HCT116 (cell line): ENCODE measurements around the gene INPP5D. TPM values are rescaled to one million over a fixed set of nuclear protein-coding genes. Genes with fewer than 3 reads are reported as not detected.

Experiments
- ATAC-seq: fragments of 200-7000 bp; cut with Tn5 transposase; 2 replicates; pipeline ENCODE4 v1.9.1; 2020; ENCODE audit warnings: mild to moderate bottlenecking, moderate library complexity
- BruUV-seq: library from RNA; stranded (reverse); fragments of 400-500 nt; replicated peaks from 2 replicates; lab custom pipeline; 2021; lab: Mats Ljungman, UMichigan
- CTCF ChIA-PET: fragments of 300-600 bp; sonication (Branson Sonifier 250); formaldehyde crosslinking; loops from one replicate; lab custom pipeline; 2021; ENCODE audit warnings: antibody characterized with exemption; lab: Charles Lee
- POLR2A ChIA-PET: fragments of 300-600, 350-600 bp; sonication (Branson Sonifier 250); formaldehyde crosslinking; loops from one replicate; lab custom pipeline; 2021; ENCODE audit warnings: antibody characterized with exemption; lab: Charles Lee
- RAD21 ChIA-PET, 2 experiments: fragments of 300-600 bp; sonication (Branson Sonifier 250); formaldehyde crosslinking; loops; one replicate each; lab custom pipeline; 2023; ENCODE audit warnings: low total read pairs in 2 of 2; ENCODE audit not compliant: uncharacterized antibody in 2 of 2, unreplicated experiment in 2 of 2, low non-redundant PET in 1 of 2; lab: Charles Lee
- DNase-seq: peaks from one replicate; pipeline ENCODE4 v3.0.0-alpha.2; 2010; ENCODE audit warnings: low read depth, low spot score
- H2AFZ ChIP-seq: fragments of 200-600 bp; shearing (Covaris generic), sonication (generic); 2 replicates; pipeline ENCODE4 v1.6.1; 2017; ENCODE audit warnings: low read depth, mixed run types, mixed read lengths, antibody characterized with exemption, low read length; ENCODE audit not compliant: poor library complexity, severe bottlenecking
- H3K27ac ChIP-seq: 2 replicates; pipeline ENCODE4 v1.5.1; 2012; ENCODE audit warnings: low read depth, low read length
- H3K27me3 ChIP-seq: fragments of 200-600 bp; sonication (generic); 2 replicates; pipeline ENCODE4 v1.6.1; 2016; ENCODE audit warnings: mixed run types, low read length, mixed read lengths; ENCODE audit not compliant: insufficient read depth
- H3K36me3 ChIP-seq, 2 experiments: fragments of 200-500 bp in 1 of 2; fragments of 200-600 bp in 1 of 2; sonication (Bioruptor generic) in 1 of 2; sonication (generic) in 1 of 2; 2 replicates each; pipeline versions ENCODE4 v1.5.1 to v1.6.1; 2014 to 2016; ENCODE audit warnings: low read length in 2 of 2, inconsistent platforms in 1 of 2, mixed read lengths in 1 of 2, mixed run types in 1 of 2; ENCODE audit not compliant: insufficient read depth in 2 of 2, control insufficient read depth in 1 of 2
- H3K4me1 ChIP-seq, 2 experiments: fragments of 200-600 bp in 1 of 2; sonication (generic) in 1 of 2; 2 replicates each; pipeline versions ENCODE4 v1.5.1 to v1.6.1; 2012 to 2017; ENCODE audit warnings: low read length in 2 of 2, inconsistent platforms in 1 of 2, mild to moderate bottlenecking in 1 of 2, mixed read lengths in 1 of 2, mixed run types in 1 of 2, moderate library complexity in 1 of 2; ENCODE audit not compliant: insufficient read depth in 2 of 2, control insufficient read depth in 1 of 2
- H3K4me2 ChIP-seq: fragments of 200-600 bp; sonication (generic); 2 replicates; pipeline ENCODE4 v1.6.1; 2017; ENCODE audit warnings: mixed run types, low read length, mixed read lengths
- H3K4me3 ChIP-seq, 2 experiments: fragments of 200-600 bp in 1 of 2; sonication (generic) in 1 of 2; replicated peaks in 1 of 2; 2 replicates each; pipeline ENCODE4 v1.5.1; 2011 to 2016; ENCODE audit warnings: low read length in 2 of 2, control low read depth in 1 of 2, low read depth in 1 of 2, mild to moderate bottlenecking in 1 of 2, mixed read lengths in 1 of 2, mixed run types in 1 of 2
- H3K79me2 ChIP-seq: fragments of 200-600 bp; sonication (generic); 2 replicates; pipeline ENCODE4 v1.6.1; 2017; ENCODE audit warnings: mild to moderate bottlenecking, mixed run types, low read length, moderate library complexity, mixed read lengths; ENCODE audit not compliant: insufficient read depth
- H3K9ac ChIP-seq: fragments of 200-600 bp; sonication (generic); 2 replicates; pipeline ENCODE4 v1.6.1; 2016; ENCODE audit warnings: low read length, mixed read lengths
- H3K9me2 ChIP-seq: fragments of 200-600 bp; sonication (generic), shearing (Covaris generic); 2 replicates; pipeline ENCODE4 v1.6.1; 2017; ENCODE audit warnings: mixed run types, mild to moderate bottlenecking, moderate library complexity; ENCODE audit not compliant: insufficient read depth
- H3K9me3 ChIP-seq, 2 experiments: fragments of 200-500 bp in 1 of 2; fragments of 200-600 bp in 1 of 2; sonication (Bioruptor generic) in 1 of 2; sonication (generic) in 1 of 2; 2 replicates each; pipeline ENCODE4 v1.6.1; 2014 to 2017; ENCODE audit warnings: low read length in 2 of 2, mixed read lengths in 2 of 2, inconsistent platforms in 1 of 2, low read depth in 1 of 2, mild to moderate bottlenecking in 1 of 2, mixed run types in 1 of 2, moderate library complexity in 1 of 2; ENCODE audit not compliant: control insufficient read depth in 1 of 2, insufficient read depth in 1 of 2
- H4K20me1 ChIP-seq: fragments of 200-600 bp; sonication (generic), shearing (Covaris generic); 2 replicates; pipeline ENCODE4 v1.6.1; 2017; ENCODE audit warnings: mixed run types, mild to moderate bottlenecking, moderate library complexity; ENCODE audit not compliant: insufficient read depth
- ATF3 ChIP-seq: IDR thresholded peaks from 2 replicates; pipeline ENCODE4 v1.6.1; 2012
- CBX3 ChIP-seq: IDR thresholded peaks from 2 replicates; pipeline ENCODE4 v1.6.1; 2012; ENCODE audit warnings: low read depth
- CEBPB ChIP-seq: IDR thresholded peaks from 2 replicates; pipeline ENCODE4 v1.6.1; 2012; ENCODE audit warnings: low read depth
- EGR1 ChIP-seq: IDR thresholded peaks from 2 replicates; pipeline ENCODE4 v1.6.1; 2012; ENCODE audit warnings: low read depth
- EZH2 ChIP-seq: fragments of 200-600 bp; sonication (generic); IDR thresholded peaks from 2 replicates; pipeline ENCODE4 v1.6.1; 2017; ENCODE audit warnings: antibody characterized with exemption, mixed run types
- EZH2phosphoT487 ChIP-seq: fragments of 200-600 bp; IDR thresholded peaks from 2 replicates; pipeline ENCODE4 v1.6.1; 2018; ENCODE audit warnings: antibody characterized with exemption, borderline replicate concordance
- FOSL1 ChIP-seq: IDR thresholded peaks from 2 replicates; pipeline ENCODE4 v1.6.1; 2012; ENCODE audit warnings: low read depth
- JUND ChIP-seq: IDR thresholded peaks from 2 replicates; pipeline ENCODE4 v1.6.1; 2012
- MAX ChIP-seq: IDR thresholded peaks from 2 replicates; pipeline ENCODE4 v1.6.1; 2012
- RAD21 ChIP-seq: IDR thresholded peaks from 2 replicates; pipeline ENCODE4 v1.6.1; 2012; ENCODE audit warnings: low read depth, mild to moderate bottlenecking
- REST ChIP-seq: IDR thresholded peaks from 2 replicates; pipeline ENCODE4 v1.6.1; 2012; ENCODE audit warnings: low read depth
- SIN3A ChIP-seq: IDR thresholded peaks from 2 replicates; pipeline ENCODE4 v1.6.1; 2012; ENCODE audit warnings: low read depth
- SP1 ChIP-seq: IDR thresholded peaks from 2 replicates; pipeline ENCODE4 v1.6.1; 2012; ENCODE audit warnings: low read depth
- TCF7L2 ChIP-seq: IDR thresholded peaks from 2 replicates; pipeline ENCODE4 v1.7.0; 2011; ENCODE audit warnings: borderline replicate concordance, inconsistent platforms; ENCODE audit not compliant: insufficient read depth, insufficient read length; ENCODE audit errors: extremely low read depth
- ZBTB33 ChIP-seq: IDR thresholded peaks from 2 replicates; pipeline ENCODE4 v1.6.1; 2011; ENCODE audit warnings: mild to moderate bottlenecking, low read length, moderate library complexity; ENCODE audit not compliant: insufficient replicate concordance; ENCODE audit errors: extremely low read depth
- ZFX ChIP-seq: fragments of 450-650 bp; IDR thresholded peaks from 2 replicates; pipeline ENCODE4 v1.6.1; 2017
- ZNF274 ChIP-seq: fragments of 200-500 bp; sonication (Bioruptor generic); IDR thresholded peaks from 2 replicates; pipeline ENCODE4 v1.6.1; 2014; ENCODE audit warnings: mild to moderate bottlenecking, low read depth, low read length, inconsistent platforms
- intact Hi-C: fragments of 100-400 bp; cut with micrococcal nuclease; formaldehyde crosslinking; loops from 2 replicates; pipeline ENCODE4 v1.10.0; 2022
- total RNA-seq: library from RNA; stranded (reverse); gene quantifications from one replicate; pipeline ENCODE4 v1.2.1, GENCODE V29; 2021; ENCODE audit not compliant: unreplicated experiment

INPP5D gene
- total RNA-seq, 1 experiment from 2014 or later: 1.8 TPM

- BruUV-seq: no TSS peak
- H3K27ac ChIP-seq: no peak overlapping the region
- no peak for ATAC-seq
- TF ChIP-seq ZFX (no peak), EZH2 (no peak), EZH2phosphoT487 (no peak)
- TF ChIP-seq, all 23 proteins: peak for 0
- DNase-seq: no peak
- H3K9ac ChIP-seq: no peak overlapping the region
- no peaks in the 10 kb centered on the region for H3K9me2 ChIP-seq
- no peaks in the 10 kb centered on the region for H3K36me3 ChIP-seq
- H3K4me1 ChIP-seq: peaks cover 6 to 18% of the 10 kb centered on the region in 2 experiments; a peak in 3 of 4 replicates
- ChIA-PET CTCF (no interaction called here), RAD21 (no interaction called here), POLR2A (no interaction called here)
- no peak overlapping the region for H2AFZ ChIP-seq
- H3K27me3 ChIP-seq: no peaks in the 10 kb centered on the region
- no peaks in the 10 kb centered on the region for H4K20me1 ChIP-seq
- H3K4me3 ChIP-seq: no peak overlapping the region
- H3K9me3 ChIP-seq: no peaks in the 10 kb centered on the region
- no peaks in the 10 kb centered on the region for H3K79me2 ChIP-seq
- intact Hi-C loops: no loop called here
- H3K4me2 ChIP-seq: no peak overlapping the region
Observed at GRCh38 chr2:233164967-233165366, 104.8 kb downstream of the INPP5D start.

GRCh38 chr2:233165543-233165894, 105.4 kb downstream of the INPP5D start:
- BruUV-seq: no TSS peak
- intact Hi-C loops: no loop called here
- ATAC-seq (no peak), DNase-seq (no peak)
- Histone ChIP-seq H3K9me3 (no peaks in the 10 kb centered on the region), H3K4me1 (peaks cover 6 to 18% of the 10 kb centered on the region in 2 experiments; a peak in 3 of 4 replicates), H3K4me2 (peak overlapping the region; percentile 78), H2AFZ (no peak overlapping the region), H3K27me3 (no peaks in the 10 kb centered on the region), H4K20me1 (no peaks in the 10 kb centered on the region), H3K27ac (no peak overlapping the region; the same call in 1 of the 2 replicates), H3K9ac (no peak overlapping the region), H3K9me2 (no peaks in the 10 kb centered on the region), H3K36me3 (no peaks in the 10 kb centered on the region), H3K4me3 (no peak overlapping the region), H3K79me2 (no peaks in the 10 kb centered on the region)
- RAD21 ChIA-PET: no interaction called here
- CTCF ChIA-PET: no interaction called here
- POLR2A ChIA-PET: no interaction called here
- TF ChIP-seq ZFX (no peak), EGR1 (no peak), REST (no peak), JUND (no peak), TCF7L2 (no peak), RAD21 (no peak), MAX (no peak), CEBPB (no peak), ATF3 (no peak), ZNF274 (no peak), SIN3A (no peak), FOSL1 (no peak), CBX3 (no peak), EZH2 (no peak), ZBTB33 (no peak), SP1 (no peak)
